Trophoblast cell (in vitro differentiated cells and primary cell): Measurements from ENCODE around the gene WDR36.
A peak's percentile ranks its signal among the peaks of the same experiment; 100 is the strongest.

Experiments used
- DNase-seq, 2 donors: peaks; one replicate each; pipeline ENCODE4 v3.0.0-alpha.2; 2016
- H2AFZ ChIP-seq: 2 replicates; pipeline ENCODE4 v1.6.1; 2013; ENCODE audit warnings: low read length, moderate library complexity, mild to moderate bottlenecking; ENCODE audit not compliant: insufficient read depth, poor library complexity
- H2AK5ac ChIP-seq: 2 replicates; pipeline ENCODE4 v1.6.1; 2013; ENCODE audit warnings: mild to moderate bottlenecking, low read length
- H2BK120ac ChIP-seq: 2 replicates; pipeline ENCODE4 v1.6.1; 2013; ENCODE audit warnings: low read length, mild to moderate bottlenecking, moderate library complexity; ENCODE audit not compliant: insufficient read depth, poor library complexity
- H2BK12ac ChIP-seq: 2 replicates; pipeline ENCODE4 v1.6.1; 2013; ENCODE audit warnings: mild to moderate bottlenecking, low read length, moderate library complexity
- H2BK5ac ChIP-seq: 2 replicates; pipeline ENCODE4 v1.6.1; 2013; ENCODE audit warnings: low read length, low read depth, moderate library complexity, mild to moderate bottlenecking; ENCODE audit not compliant: poor library complexity
- H3K14ac ChIP-seq: 2 replicates; pipeline ENCODE4 v1.6.1; 2013; ENCODE audit warnings: mild to moderate bottlenecking, low read length
- H3K18ac ChIP-seq: 2 replicates; pipeline ENCODE4 v1.6.1; 2013; ENCODE audit warnings: mild to moderate bottlenecking, low read length
- H3K23ac ChIP-seq: 2 replicates; pipeline ENCODE4 v1.6.1; 2013; ENCODE audit warnings: low read length
- H3K27ac ChIP-seq: 2 replicates; pipeline ENCODE4 v1.5.1; 2013; ENCODE audit warnings: low read depth, mild to moderate bottlenecking, inconsistent platforms, low read length, moderate library complexity
- H3K27me3 ChIP-seq: 2 replicates; pipeline ENCODE4 v1.6.1; 2013; ENCODE audit warnings: inconsistent platforms, mild to moderate bottlenecking, low read length, moderate library complexity; ENCODE audit not compliant: insufficient read depth
- H3K36me3 ChIP-seq, 2 experiments: 1 replicate in 1 of 2; 2 replicates in 1 of 2; pipeline ENCODE4 v1.6.1; 2013; ENCODE audit warnings: low read length in 2 of 2, mild to moderate bottlenecking in 2 of 2, moderate library complexity in 1 of 2; ENCODE audit not compliant: insufficient read depth in 2 of 2, control insufficient read depth in 1 of 2
- H3K4ac ChIP-seq: 2 replicates; pipeline ENCODE4 v1.6.1; 2013; ENCODE audit warnings: low read depth, mild to moderate bottlenecking, low read length, moderate library complexity
- H3K4me1 ChIP-seq, 2 experiments: 1 replicate in 1 of 2; 2 replicates in 1 of 2; pipeline ENCODE4 v1.6.1; 2013; ENCODE audit warnings: low read length in 2 of 2, mild to moderate bottlenecking in 2 of 2, moderate library complexity in 1 of 2; ENCODE audit not compliant: insufficient read depth in 2 of 2, control insufficient read depth in 1 of 2
- H3K4me2 ChIP-seq: 2 replicates; pipeline ENCODE4 v1.6.1; 2013; ENCODE audit warnings: inconsistent platforms, mild to moderate bottlenecking, low read length, moderate library complexity
- H3K4me3 ChIP-seq: 2 replicates; pipeline ENCODE4 v1.5.1; 2013; ENCODE audit warnings: mild to moderate bottlenecking, low read depth, low read length, inconsistent platforms
- H3K79me1 ChIP-seq: one replicate; pipeline ENCODE4 v1.6.1; 2013; ENCODE audit warnings: low read length
- H3K79me2 ChIP-seq: 2 replicates; pipeline ENCODE4 v1.6.1; 2013; ENCODE audit warnings: low read length, mild to moderate bottlenecking; ENCODE audit not compliant: control insufficient read depth, insufficient read depth, poor library complexity
- H3K9ac ChIP-seq: 2 replicates; pipeline ENCODE4 v1.6.1; 2013; ENCODE audit warnings: mild to moderate bottlenecking, low read length
- H3K9me3 ChIP-seq: 2 replicates; pipeline ENCODE4 v1.6.1; 2013; ENCODE audit warnings: low read depth, mild to moderate bottlenecking, control low read depth, inconsistent platforms, low read length; ENCODE audit not compliant: insufficient read depth
- H4K12ac ChIP-seq: 2 replicates; pipeline ENCODE4 v1.6.1; 2013; ENCODE audit warnings: low read depth, mild to moderate bottlenecking, low read length, moderate library complexity
- H4K8ac ChIP-seq: 2 replicates; pipeline ENCODE4 v1.6.1; 2013; ENCODE audit warnings: low read depth, mild to moderate bottlenecking, low read length, moderate library complexity
- H4K91ac ChIP-seq: one replicate; pipeline ENCODE4 v1.6.1; 2013; ENCODE audit warnings: low read depth, mild to moderate bottlenecking, low read length, moderate library complexity
- WGBS: extraction: QIAGEN DNeasy Blood & Tissue Kit; methylation state at CpG from one replicate; pipeline ENCODE4 v1.1.7; 2013; ENCODE audit warnings: missing lambda C conversion rate; ENCODE audit not compliant: insufficient read length, insufficient coverage; ENCODE audit errors: extremely low coverage; 5-methylcytosine and 5-hydroxymethylcytosine counted together

Gene WDR36

DNA sequence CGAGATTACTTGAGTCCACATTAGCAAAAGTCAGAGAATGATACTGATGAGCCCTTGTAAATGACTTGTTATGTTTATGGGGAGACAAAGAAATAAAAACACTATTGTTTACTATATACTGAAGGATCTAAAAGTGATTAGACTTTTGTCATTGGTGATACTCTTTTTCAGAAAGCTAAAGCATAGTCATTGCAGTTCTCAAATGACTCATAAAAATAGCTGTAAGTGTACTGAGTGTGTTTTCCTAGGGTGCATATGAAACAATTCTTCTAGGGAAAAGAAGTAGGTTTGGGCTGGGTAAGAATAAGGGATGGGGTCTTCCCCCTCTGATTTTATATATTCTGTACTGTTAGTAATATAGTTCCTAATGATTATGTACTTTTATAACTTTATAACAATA is 32.6 kb downstream of the WDR36 start:
- Histone ChIP-seq H3K9me3 (no peaks in the 10 kb centered on the region), H4K91ac (no peak overlapping the region), H3K27ac (no peak overlapping the region), H2BK5ac (no peak overlapping the region), H3K4me3 (no peak overlapping the region), H3K27me3 (no peaks in the 10 kb centered on the region), H3K79me1 (no peaks in the 10 kb centered on the region), H3K14ac (no peak overlapping the region), H4K12ac (no peak overlapping the region), H3K18ac (no peak overlapping the region), H2AFZ (no peak overlapping the region), H3K23ac (no peak overlapping the region), H4K8ac (no peak overlapping the region), H3K4me1 (no peaks in the 10 kb centered on the region), H3K36me3 (peaks cover 1 to 2% of the 10 kb centered on the region in 2 experiments), H2BK120ac (no peak overlapping the region), H3K79me2 (no peaks in the 10 kb centered on the region), H3K4ac (no peak overlapping the region), H3K9ac (no peak overlapping the region), H2AK5ac (no peak overlapping the region), H3K4me2 (no peak overlapping the region), H2BK12ac (no peak overlapping the region)
- WGBS, result no CpG with 5 or more reads among the region's 1 CpG
- DNase-seq, result no peak

DNA sequence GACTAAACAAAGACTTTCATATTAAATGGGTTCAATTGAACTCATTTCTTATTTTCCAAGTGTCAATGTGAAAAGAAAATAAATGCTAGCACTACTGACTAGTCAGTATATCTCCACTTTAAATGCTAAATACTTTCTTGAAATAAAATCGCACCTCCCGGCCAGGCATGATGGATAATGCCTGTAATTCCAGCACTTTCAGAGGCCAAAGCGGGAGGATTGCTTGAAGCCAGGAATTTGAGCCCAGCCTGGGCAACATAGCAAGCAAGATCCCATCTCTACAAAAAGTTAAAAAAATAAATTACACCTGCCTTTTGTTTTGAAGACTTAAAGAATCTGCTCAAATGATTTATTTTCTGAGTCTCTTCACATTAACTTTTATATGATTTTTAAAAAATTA is 34.7 kb downstream of the WDR36 start:
- no peak overlapping the region for H3K23ac ChIP-seq
- no peak overlapping the region for H3K18ac ChIP-seq
- H3K27me3 ChIP-seq, result no peaks in the 10 kb centered on the region
- no peak overlapping the region for H4K8ac ChIP-seq
- peak overlapping the region; percentile 78 for H3K27ac ChIP-seq
- peak overlapping the region; percentile 40 for H2BK5ac ChIP-seq
- peaks cover 2% of the 10 kb centered on the region for H3K79me1 ChIP-seq
- H3K4ac ChIP-seq, result no peak overlapping the region
- H3K36me3 ChIP-seq, result peaks cover 1 to 2% of the 10 kb centered on the region in 2 experiments
- H3K4me2 ChIP-seq, result no peak overlapping the region
- no peaks in the 10 kb centered on the region for H3K9me3 ChIP-seq
- no peak overlapping the region for H3K4me3 ChIP-seq
- no peak overlapping the region for H4K91ac ChIP-seq
- H3K9ac ChIP-seq, result no peak overlapping the region
- H4K12ac ChIP-seq, result no peak overlapping the region
- DNase-seq, result peak; percentile 9 to 61
- H2BK12ac ChIP-seq, result no peak overlapping the region
- no peak overlapping the region for H2AFZ ChIP-seq
- peaks cover 0 to 2% of the 10 kb centered on the region in 2 experiments for H3K4me1 ChIP-seq
- H3K79me2 ChIP-seq, result no peaks in the 10 kb centered on the region
- no CpG with 5 or more reads among the region's 3 CpGs for WGBS
- H2AK5ac ChIP-seq, result no peak overlapping the region
- H2BK120ac ChIP-seq, result no peak overlapping the region
- no peak overlapping the region for H3K14ac ChIP-seq

DNA sequence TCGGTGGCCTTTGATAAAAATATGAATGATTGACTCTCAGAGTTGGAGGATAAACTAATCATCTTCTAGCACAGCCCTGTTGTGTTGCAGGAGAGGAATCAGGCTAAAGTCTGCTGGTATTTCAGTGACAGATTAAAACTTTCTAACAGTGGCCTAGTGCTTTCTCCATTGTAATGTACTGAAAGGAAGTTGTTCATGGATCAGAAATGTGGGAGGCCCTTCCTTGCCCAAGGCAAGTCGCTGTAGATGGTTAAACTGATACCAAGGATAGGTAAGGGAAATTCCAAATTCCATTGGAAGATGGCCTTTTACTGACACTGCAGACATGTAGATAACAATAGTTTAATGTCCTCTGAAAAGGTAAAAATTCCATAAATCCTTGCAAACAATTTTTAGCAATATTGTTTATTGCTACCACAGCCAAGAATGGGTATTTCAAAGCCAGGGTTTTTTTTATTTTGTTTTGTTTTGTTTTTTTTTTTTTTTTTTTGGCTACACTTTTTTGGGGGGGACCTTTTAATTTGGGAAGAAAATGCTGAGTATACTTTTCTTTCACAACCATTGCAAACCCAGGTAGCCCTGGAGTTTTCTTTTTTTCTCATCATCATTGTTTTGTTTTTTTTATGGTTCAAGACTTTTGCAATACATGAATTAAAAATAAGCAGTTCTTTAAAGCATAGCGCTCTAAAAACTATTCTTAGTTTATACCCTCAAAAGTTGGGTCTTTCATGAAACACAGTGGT is 35.5 kb downstream of the WDR36 start:
- H3K9ac ChIP-seq, result no peak overlapping the region
- no peak overlapping the region for H3K18ac ChIP-seq
- peaks cover 2% of the 10 kb centered on the region for H3K79me1 ChIP-seq
- no peak overlapping the region for H3K4me2 ChIP-seq
- H3K9me3 ChIP-seq, result no peaks in the 10 kb centered on the region
- peak overlapping the region; percentile 43 for H3K27ac ChIP-seq
- H4K8ac ChIP-seq, result no peak overlapping the region
- no peaks in the 10 kb centered on the region for H3K79me2 ChIP-seq
- H2AK5ac ChIP-seq, result no peak overlapping the region
- no peak overlapping the region for H3K23ac ChIP-seq
- no peak overlapping the region for H2AFZ ChIP-seq
- no peak overlapping the region for H2BK120ac ChIP-seq
- H3K36me3 ChIP-seq, result peaks cover under 1% of the 10 kb centered on the region in 2 experiments
- DNase-seq, result peak; percentile 84 to 95
- no peak overlapping the region for H2BK12ac ChIP-seq
- H3K14ac ChIP-seq, result no peak overlapping the region
- no peak overlapping the region for H3K4ac ChIP-seq
- no peaks in the 10 kb centered on the region for H3K27me3 ChIP-seq
- H4K12ac ChIP-seq, result no peak overlapping the region
- no peak overlapping the region for H3K4me3 ChIP-seq
- no peak overlapping the region for H4K91ac ChIP-seq
- peaks cover 2 to 4% of the 10 kb centered on the region in 2 experiments for H3K4me1 ChIP-seq
- H2BK5ac ChIP-seq, result no peak overlapping the region
- WGBS, result no CpG with 5 or more reads among the region's 3 CpGs

DNA sequence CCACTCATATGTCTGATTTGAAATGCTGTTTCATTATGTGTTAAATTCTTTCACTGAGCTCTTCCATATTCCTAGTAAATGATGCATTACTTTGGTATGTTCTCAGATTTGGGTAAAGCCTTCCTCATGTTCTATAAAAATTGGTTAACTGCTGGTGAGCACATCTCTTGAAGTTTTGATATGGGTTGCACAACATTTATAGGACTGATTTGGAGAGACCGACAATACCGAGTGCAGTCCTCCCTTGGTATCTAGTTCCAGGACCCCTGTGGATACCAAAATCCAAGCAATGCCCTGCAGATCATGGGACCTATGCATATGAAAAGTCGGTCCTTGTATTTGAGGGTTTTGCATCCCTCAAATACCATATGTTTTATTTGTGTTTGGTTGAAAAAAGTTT is 37.8 kb downstream of the WDR36 start:
- no peak overlapping the region for H3K27ac ChIP-seq
- no peak overlapping the region for H3K9ac ChIP-seq
- no peak overlapping the region for H3K23ac ChIP-seq
- H2BK120ac ChIP-seq, result peak overlapping the region; percentile 60
- H2BK12ac ChIP-seq, result peak overlapping the region; percentile 49
- no peak overlapping the region for H3K4ac ChIP-seq
- no peaks in the 10 kb centered on the region for H3K9me3 ChIP-seq
- no peak overlapping the region for H4K12ac ChIP-seq
- H3K4me2 ChIP-seq, result no peak overlapping the region
- no CpG with 5 or more reads among the region's 3 CpGs for WGBS
- no peak overlapping the region for H3K4me3 ChIP-seq
- no peak overlapping the region for H2AK5ac ChIP-seq
- H3K14ac ChIP-seq, result no peak overlapping the region
- no peaks in the 10 kb centered on the region for H3K27me3 ChIP-seq
- peak in 1 of 2 donors; percentile 21 for DNase-seq
- H4K91ac ChIP-seq, result no peak overlapping the region
- H3K79me1 ChIP-seq, result peaks cover 4% of the 10 kb centered on the region
- H3K79me2 ChIP-seq, result no peaks in the 10 kb centered on the region
- H3K36me3 ChIP-seq, result no peaks in the 10 kb centered on the region
- H3K18ac ChIP-seq, result no peak overlapping the region
- no peak overlapping the region for H2BK5ac ChIP-seq
- H3K4me1 ChIP-seq, result peaks cover 2 to 4% of the 10 kb centered on the region in 2 experiments
- H2AFZ ChIP-seq, result no peak overlapping the region
- H4K8ac ChIP-seq, result no peak overlapping the region
